HL-60 (cell line): ENCODE measurements around the gene AP2M1.

Source experiments
- CTCF ChIP-seq: IDR thresholded peaks from one replicate; pipeline ENCODE4 v1.5.1; 2011; ENCODE audit warnings: low read length, control low read depth, inconsistent platforms; ENCODE audit not compliant: insufficient read depth
- POLR2AphosphoS5 ChIP-seq: IDR thresholded peaks from 2 replicates; pipeline ENCODE4 v1.6.1; 2012; ENCODE audit warnings: low read depth

- no peak for TF ChIP-seq CTCF
- no peak for TF ChIP-seq POLR2AphosphoS5
These were observed 58.6 kb downstream of the AP2M1 start for GRCh38 chr3:184233127-184233843.
